ENCODE measurements around the gene KCNMA1.

The KCNMA1 gene

DNA sequence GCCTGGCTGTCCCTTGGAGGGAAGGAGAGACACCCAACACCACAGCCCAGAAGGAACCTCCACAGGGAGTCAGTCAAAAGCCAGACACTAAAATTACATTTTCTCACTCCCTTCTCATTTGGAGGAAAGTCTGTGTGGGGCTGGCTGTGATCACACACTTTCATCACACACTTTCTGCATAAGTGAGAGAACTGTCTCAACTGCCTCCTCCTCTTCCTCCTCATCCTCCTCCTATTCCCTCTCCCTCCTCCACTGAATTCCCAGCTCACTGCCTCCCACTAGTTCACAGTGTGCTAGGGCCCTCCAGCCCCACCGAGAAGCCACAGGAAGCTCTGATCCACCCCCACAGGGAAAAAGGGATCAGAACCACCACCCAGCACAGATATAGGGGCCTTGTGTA is 91.6 kb downstream of the KCNMA1 start:
- no peaks in the 10 kb centered on the region for H3K27me3 ChIP-seq (replicated peaks; ENCODE audit: control insufficient read depth, insufficient read depth, low read length)
- DNase-seq (ENCODE audit: extremely low read depth, insufficient read length), result no peak

DNA sequence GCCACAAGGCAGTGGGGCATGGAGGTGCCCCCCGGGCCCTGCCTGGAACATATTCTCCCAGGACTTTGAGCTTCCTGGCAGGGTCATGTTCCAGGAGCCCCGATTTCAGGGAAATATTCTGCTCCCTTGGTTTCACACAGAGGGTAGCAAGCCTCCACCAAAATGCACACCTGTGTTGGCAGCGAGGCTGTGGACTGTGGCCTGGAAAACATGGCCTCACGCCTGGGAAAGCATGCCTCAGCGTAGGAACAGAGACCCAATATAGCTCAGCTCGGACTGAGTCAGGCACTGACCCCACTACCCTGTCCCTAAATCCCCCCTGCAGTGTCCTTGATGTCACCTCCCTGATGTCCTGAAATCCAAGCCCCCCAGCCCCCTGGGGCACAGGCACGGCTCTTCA is 92.0 kb downstream of the KCNMA1 start:
- TF ChIP-seq, protein P1, sequence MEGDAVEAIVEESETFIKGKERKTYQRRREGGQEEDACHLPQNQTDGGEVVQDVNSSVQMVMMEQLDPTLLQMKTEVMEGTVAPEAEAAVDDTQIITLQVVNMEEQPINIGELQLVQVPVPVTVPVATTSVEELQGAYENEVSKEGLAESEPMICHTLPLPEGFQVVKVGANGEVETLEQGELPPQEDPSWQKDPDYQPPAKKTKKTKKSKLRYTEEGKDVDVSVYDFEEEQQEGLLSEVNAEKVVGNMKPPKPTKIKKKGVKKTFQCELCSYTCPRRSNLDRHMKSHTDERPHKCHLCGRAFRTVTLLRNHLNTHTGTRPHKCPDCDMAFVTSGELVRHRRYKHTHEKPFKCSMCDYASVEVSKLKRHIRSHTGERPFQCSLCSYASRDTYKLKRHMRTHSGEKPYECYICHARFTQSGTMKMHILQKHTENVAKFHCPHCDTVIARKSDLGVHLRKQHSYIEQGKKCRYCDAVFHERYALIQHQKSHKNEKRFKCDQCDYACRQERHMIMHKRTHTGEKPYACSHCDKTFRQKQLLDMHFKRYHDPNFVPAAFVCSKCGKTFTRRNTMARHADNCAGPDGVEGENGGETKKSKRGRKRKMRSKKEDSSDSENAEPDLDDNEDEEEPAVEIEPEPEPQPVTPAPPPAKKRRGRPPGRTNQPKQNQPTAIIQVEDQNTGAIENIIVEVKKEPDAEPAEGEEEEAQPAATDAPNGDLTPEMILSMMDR (IDR thresholded peaks at IDR 0.05; ENCODE audit: insufficient read depth, low read length, poor library complexity, severe bottlenecking), result no peak
- Histone ChIP-seq H3K4me3 (replicated peaks; ENCODE audit: low read depth, low read length) (no peak overlapping the region), H3K27me3 (replicated peaks; ENCODE audit: control insufficient read depth, insufficient read depth, low read length) (no peaks in the 10 kb centered on the region), H3K36me3 (ENCODE audit: control insufficient read depth, insufficient read depth, low read length) (no peaks in the 10 kb centered on the region)
- no peak for DNase-seq (ENCODE audit: extremely low read depth, insufficient read length)

More for the DNA sequence above, 91.6 kb downstream of the KCNMA1 start:
- TF ChIP-seq, protein P1 (IDR thresholded peaks at IDR 0.05; ENCODE audit: insufficient read depth, low read length, poor library complexity, severe bottlenecking), result no peak
- no peak overlapping the region for H3K4me3 ChIP-seq (replicated peaks; ENCODE audit: low read depth, low read length)
- no peaks in the 10 kb centered on the region for H3K36me3 ChIP-seq (ENCODE audit: control insufficient read depth, insufficient read depth, low read length)

DNA sequence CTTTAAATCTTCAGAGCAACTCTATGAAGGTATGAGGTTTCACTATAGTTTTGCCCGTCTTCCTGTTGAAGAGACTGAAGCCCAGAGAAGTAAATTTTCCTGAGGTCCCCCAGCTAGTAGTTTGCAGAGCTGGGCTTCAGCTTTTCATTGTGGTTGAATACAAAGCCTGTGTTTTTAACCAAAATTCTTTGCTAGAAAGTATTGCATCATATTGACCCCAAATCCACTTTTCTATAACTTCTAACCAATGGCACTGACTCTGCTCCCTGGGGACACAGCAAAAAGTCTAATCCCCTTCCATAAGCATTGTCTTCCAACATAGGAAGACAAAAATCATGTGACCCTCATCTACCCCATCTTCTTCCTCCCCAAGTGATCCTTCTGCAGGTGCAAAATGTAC is 93.0 kb downstream of the KCNMA1 start:
- Histone ChIP-seq H3K4me3 (replicated peaks; ENCODE audit: low read depth, low read length) (no peak overlapping the region), H3K36me3 (ENCODE audit: control insufficient read depth, insufficient read depth, low read length) (no peaks in the 10 kb centered on the region), H3K27me3 (replicated peaks; ENCODE audit: control insufficient read depth, insufficient read depth, low read length) (no peaks in the 10 kb centered on the region)
- no peak for DNase-seq (ENCODE audit: extremely low read depth, insufficient read length)
- TF ChIP-seq, protein P1 (IDR thresholded peaks at IDR 0.05; ENCODE audit: insufficient read depth, low read length, poor library complexity, severe bottlenecking), result no peak

DNA sequence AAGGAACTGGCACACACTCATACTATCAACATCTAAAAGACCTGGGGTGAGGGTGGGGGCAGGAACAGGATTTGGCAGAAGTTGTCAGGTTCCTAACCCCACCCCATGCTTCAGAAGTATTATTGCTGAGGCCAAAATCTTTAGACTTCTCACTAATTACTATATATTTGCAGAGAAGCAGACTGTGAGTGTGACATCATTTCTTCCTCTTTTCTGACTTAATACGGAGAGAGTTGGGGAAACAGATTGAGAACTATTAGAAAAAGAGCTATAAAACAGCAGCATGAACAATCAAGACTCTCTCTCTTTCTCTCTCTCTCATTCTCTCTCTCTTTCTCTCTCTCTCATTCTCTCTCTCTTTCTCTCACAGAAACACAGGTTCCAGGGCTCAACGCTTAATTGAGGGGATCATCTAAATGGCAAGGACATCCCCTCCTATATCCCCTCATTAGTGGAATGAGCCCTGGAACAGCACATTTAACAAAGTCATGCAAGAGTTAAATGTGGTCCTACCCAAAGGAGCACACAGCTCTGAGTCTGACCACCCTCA is 94.8 kb downstream of the KCNMA1 start:
- H3K36me3 ChIP-seq (ENCODE audit: control insufficient read depth, insufficient read depth, low read length), result no peaks in the 10 kb centered on the region

DNA sequence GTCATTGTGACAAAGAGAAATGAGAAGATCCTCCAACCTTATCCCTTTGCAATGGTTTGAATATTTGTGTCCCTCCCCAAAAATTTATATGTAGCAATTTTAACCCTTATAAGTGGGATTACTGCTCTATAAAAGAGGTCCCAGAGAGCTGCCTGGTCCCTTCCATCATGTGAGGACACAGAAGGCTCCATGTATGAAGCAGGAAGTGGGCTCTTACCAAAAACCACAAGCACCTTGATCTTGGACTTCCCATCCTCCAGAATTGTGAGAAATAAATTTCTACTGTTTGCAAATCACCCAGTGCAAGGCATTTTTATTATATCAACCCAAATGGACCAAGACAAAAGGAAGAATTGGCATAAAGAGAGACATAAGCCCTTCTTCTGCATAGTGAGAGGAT is 95.7 kb downstream of the KCNMA1 start:
- H3K36me3 ChIP-seq (ENCODE audit: control insufficient read depth, insufficient read depth, low read length), result no peaks in the 10 kb centered on the region
- no peak for DNase-seq (ENCODE audit: extremely low read depth, insufficient read length)
- H3K27me3 ChIP-seq (replicated peaks; ENCODE audit: control insufficient read depth, insufficient read depth, low read length), result no peaks in the 10 kb centered on the region
- TF ChIP-seq, protein P1 (IDR thresholded peaks at IDR 0.05; ENCODE audit: insufficient read depth, low read length, poor library complexity, severe bottlenecking), result no peak
- H3K4me3 ChIP-seq (replicated peaks; ENCODE audit: low read depth, low read length), result no peak overlapping the region

More for the DNA sequence above, 94.8 kb downstream of the KCNMA1 start:
- no peak overlapping the region for H3K4me3 ChIP-seq (replicated peaks; ENCODE audit: low read depth, low read length)
- DNase-seq (ENCODE audit: extremely low read depth, insufficient read length), result no peak
- no peaks in the 10 kb centered on the region for H3K27me3 ChIP-seq (replicated peaks; ENCODE audit: control insufficient read depth, insufficient read depth, low read length)
- TF ChIP-seq, protein P1 (IDR thresholded peaks at IDR 0.05; ENCODE audit: insufficient read depth, low read length, poor library complexity, severe bottlenecking), result no peak

DNA sequence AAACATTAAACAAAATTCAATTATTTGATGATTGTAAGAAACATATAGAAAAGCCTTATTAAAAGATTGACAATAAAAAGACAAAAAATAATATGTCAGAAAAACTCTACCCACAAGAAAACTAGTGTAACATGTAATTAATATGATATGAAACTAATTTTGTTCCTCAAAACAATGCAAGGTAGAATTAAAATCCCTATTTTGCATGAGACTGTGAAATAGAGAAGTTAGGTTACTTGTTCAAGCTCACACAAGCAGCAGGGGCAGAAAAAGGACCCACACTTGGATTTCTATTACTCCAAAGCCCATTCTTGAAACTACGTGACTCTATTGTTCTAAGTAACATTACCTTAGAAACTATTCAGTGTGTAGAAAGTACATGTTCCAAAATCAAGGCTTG is 96.4 kb downstream of the KCNMA1 start:
- no peak for DNase-seq (ENCODE audit: extremely low read depth, insufficient read length)
- TF ChIP-seq, protein P1 (IDR thresholded peaks at IDR 0.05; ENCODE audit: insufficient read depth, low read length, poor library complexity, severe bottlenecking), result no peak
- Histone ChIP-seq H3K27me3 (replicated peaks; ENCODE audit: control insufficient read depth, insufficient read depth, low read length) (no peaks in the 10 kb centered on the region), H3K4me3 (replicated peaks; ENCODE audit: low read depth, low read length) (no peak overlapping the region), H3K36me3 (ENCODE audit: control insufficient read depth, insufficient read depth, low read length) (no peaks in the 10 kb centered on the region)
